ENCODE data around the gene C4orf33. TPM values are rescaled to one million over a fixed set of nuclear protein-coding genes. Genes with fewer than 3 reads are reported as not detected.
A peak's percentile ranks its signal among the peaks of the same experiment; 100 is the strongest.

The C4orf33 gene
- total and polyA plus RNA-seq, 9 of the 15 experiments (the other 6 are each of a cell fraction or from before 2014, with no cell fraction given) = 16.7 to 42.0 (median 27.5) TPM

DNA sequence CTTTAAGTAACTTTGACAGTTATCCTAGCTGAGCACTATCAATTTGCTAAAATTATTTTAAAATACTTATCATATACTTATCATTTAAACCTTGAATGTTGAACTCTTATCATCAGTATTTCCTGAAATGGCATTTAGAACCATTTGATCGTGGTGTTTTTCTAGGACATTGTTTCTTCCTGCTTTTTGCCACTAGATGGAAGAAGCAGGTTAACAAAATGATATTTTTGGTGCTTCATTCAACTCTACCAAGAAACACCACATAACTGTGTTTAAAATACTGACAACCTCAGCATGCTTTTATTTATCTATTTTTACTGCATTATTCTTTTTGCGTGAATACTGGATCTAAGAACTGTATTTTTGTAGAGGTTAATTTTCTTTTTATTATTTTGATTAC, 44.6 kb downstream of the C4orf33 start:
- FAIRE-seq (peak; percentile 55), ATAC-seq (no peak), DNase-seq (ENCODE audit: extremely low read depth in 1 of 4, low spot score in 3 of 4) (no peak)
- Histone ChIP-seq H3K79me2 (ENCODE audit: control insufficient read depth, insufficient read depth, low read length) (no peaks in the 10 kb centered on the region), H3K4me1 (replicated peaks in 1 of 2; ENCODE audit: control insufficient read depth in 2 of 2, insufficient read depth in 2 of 2, low read length in 2 of 2) (peaks cover 0 to 4% of the 10 kb centered on the region in 2 experiments; a peak in 2 of 5 replicates), H3K9ac (ENCODE audit: insufficient read depth in 1 of 2, low read depth in 2 of 2, low read length in 2 of 2) (no peak overlapping the region), H3K36me3 (ENCODE audit: control insufficient read depth, insufficient read depth, low read length) (no peaks in the 10 kb centered on the region), H4K20me1 (replicated peaks; ENCODE audit: control insufficient read depth, insufficient read depth, low read length) (no peaks in the 10 kb centered on the region), H3K4me2 (ENCODE audit: insufficient read depth, low read length) (no peak overlapping the region), H3K9me1 (ENCODE audit: control insufficient read depth, insufficient read depth, low read length) (no peaks in the 10 kb centered on the region), H2AFZ (ENCODE audit: low read depth, low read length) (no peak overlapping the region), H3K27me3 (ENCODE audit: control insufficient read depth in 2 of 2, insufficient read depth in 2 of 2, low read length in 2 of 2) (peaks cover 0 to 15% of the 10 kb centered on the region in 2 experiments; a peak in 4 of 5 replicates), H3K9me3 (replicated peaks; ENCODE audit: control insufficient read depth, insufficient read depth, low read depth, low read length) (no peaks in the 10 kb centered on the region), H3K4me3 (no peak overlapping the region), H3K27ac (ENCODE audit: extremely low read depth, low read depth, low read length) (no peak overlapping the region)
- no TSS peak for BruUV-seq (replicated peaks)
- CTCF ChIA-PET (ENCODE audit: low intra/inter-chr PET ratio) = no interaction called here
- peak; percentile 20 to 25; a peak in 2 of 4 replicates for TF ChIP-seq RAD21 (CRISPR knock-in tag; conservative IDR thresholded peaks at IDR 0.05 in 1 of 2, IDR thresholded peaks at IDR 0.05 in 1 of 2)
- TF ChIP-seq NBN (IDR thresholded peaks at IDR 0.05; ENCODE audit: low read depth) = no peak
- TF ChIP-seq ZNF212 (CRISPR knock-in tag; IDR thresholded peaks at IDR 0.05) = no peak
- TF ChIP-seq, protein P1, sequence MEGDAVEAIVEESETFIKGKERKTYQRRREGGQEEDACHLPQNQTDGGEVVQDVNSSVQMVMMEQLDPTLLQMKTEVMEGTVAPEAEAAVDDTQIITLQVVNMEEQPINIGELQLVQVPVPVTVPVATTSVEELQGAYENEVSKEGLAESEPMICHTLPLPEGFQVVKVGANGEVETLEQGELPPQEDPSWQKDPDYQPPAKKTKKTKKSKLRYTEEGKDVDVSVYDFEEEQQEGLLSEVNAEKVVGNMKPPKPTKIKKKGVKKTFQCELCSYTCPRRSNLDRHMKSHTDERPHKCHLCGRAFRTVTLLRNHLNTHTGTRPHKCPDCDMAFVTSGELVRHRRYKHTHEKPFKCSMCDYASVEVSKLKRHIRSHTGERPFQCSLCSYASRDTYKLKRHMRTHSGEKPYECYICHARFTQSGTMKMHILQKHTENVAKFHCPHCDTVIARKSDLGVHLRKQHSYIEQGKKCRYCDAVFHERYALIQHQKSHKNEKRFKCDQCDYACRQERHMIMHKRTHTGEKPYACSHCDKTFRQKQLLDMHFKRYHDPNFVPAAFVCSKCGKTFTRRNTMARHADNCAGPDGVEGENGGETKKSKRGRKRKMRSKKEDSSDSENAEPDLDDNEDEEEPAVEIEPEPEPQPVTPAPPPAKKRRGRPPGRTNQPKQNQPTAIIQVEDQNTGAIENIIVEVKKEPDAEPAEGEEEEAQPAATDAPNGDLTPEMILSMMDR (IDR thresholded peaks at IDR 0.05 in 2 of 3, conservative IDR thresholded peaks at IDR 0.05 in 1 of 3; ENCODE audit: insufficient read depth in 2 of 3, low read depth in 1 of 3, low read length in 3 of 3) = peak in 1 of 3 experiments; percentile 40; a peak in 1 of 6 replicates
- intact Hi-C loops (cut with micrococcal nuclease) (loop anchor here (10.0 kb wide), 1 partner anchor 96 kb away; no protein-coding TSS in a partner anchor), in situ Hi-C loops (cut with MboI) (no loop called here)
- 6% methylated on average over 2 of the region's 2 CpGs for WGBS (ENCODE audit: insufficient coverage, low coverage, missing lambda C conversion rate)
- POLR2A ChIA-PET = no interaction called here

Measured in K562 (cell line).